IPS-18c (cell line): ENCODE results near the gene TARBP2.

ENCODE experiments used
- H3K4me3 ChIP-seq: 2 replicates; pipeline ENCODE4 v1.7.0; 2013; ENCODE audit warnings: low read depth, mild to moderate bottlenecking, low read length, moderate library complexity; ENCODE audit not compliant: insufficient read depth
- H3K9me3 ChIP-seq: one replicate; pipeline ENCODE4 v1.6.1; 2013; ENCODE audit warnings: mild to moderate bottlenecking, low read length, moderate library complexity; ENCODE audit not compliant: control insufficient read depth, insufficient read depth

Gene TARBP2, protein sequence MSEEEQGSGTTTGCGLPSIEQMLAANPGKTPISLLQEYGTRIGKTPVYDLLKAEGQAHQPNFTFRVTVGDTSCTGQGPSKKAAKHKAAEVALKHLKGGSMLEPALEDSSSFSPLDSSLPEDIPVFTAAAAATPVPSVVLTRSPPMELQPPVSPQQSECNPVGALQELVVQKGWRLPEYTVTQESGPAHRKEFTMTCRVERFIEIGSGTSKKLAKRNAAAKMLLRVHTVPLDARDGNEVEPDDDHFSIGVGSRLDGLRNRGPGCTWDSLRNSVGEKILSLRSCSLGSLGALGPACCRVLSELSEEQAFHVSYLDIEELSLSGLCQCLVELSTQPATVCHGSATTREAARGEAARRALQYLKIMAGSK

GRCh38 chr12:53500776-53501614, at the start of gene TARBP2:
Gene TARBP2, plus strand, starts transcription at chr12:53501283. Its CDS starts 126 bp downstream, at chr12:53501409.
- H3K9me3 ChIP-seq = no peaks in the 10 kb centered on the region
- peak within 1 kb of the TSS; percentile 95 for H3K4me3 ChIP-seq

GRCh38 chr12:53451661-53452158, 49.4 kb upstream of the TARBP2 start, which contains the start of gene PCBP2:
Gene PCBP2, plus strand, starts transcription at chr12:53452102. Its CDS starts 2,699 bp downstream, at chr12:53454801.
- Histone ChIP-seq H3K4me3 (peak within 1 kb of the TSS; percentile 77), H3K9me3 (no peaks in the 10 kb centered on the region)

- no peaks in the 10 kb centered on the region for H3K9me3 ChIP-seq
- peak overlapping the region; percentile 77 for H3K4me3 ChIP-seq
Observed at GRCh38 chr12:53452159-53453077, 48.7 kb upstream of the TARBP2 start.

DNA sequence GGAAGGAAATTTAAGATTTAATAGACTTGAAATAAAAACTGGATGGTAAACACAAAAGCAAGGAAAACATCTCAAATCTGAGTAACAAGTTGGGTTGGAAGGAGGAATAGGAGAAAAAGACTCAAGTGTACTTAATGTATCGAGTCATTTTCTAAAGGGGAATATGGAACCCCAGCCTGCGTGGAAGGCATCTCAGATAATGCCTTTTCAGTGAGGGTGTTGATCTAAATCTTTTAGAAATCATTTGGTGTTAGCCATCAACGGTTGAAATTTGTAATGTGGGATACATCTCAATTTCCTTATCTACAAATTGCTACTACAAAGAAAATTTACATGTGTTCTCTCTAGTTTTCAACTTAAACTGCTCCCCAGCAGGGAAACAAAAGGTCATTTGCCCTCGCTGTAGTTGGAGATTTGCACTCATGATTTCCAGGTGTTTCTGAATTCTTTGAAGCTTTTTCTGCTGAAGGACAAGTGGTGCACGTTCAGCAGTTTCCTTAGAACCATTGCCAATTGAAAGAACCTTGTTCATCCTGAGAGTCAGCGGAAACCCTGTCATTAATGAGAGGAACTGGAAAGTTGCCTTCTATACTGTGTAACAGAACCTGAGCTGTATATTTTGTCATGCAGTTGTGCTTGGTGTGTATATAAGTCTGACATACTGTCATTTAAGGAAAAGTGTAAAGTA, 47.0 kb upstream of the TARBP2 start:
- Histone ChIP-seq H3K4me3 (no peak overlapping the region), H3K9me3 (no peaks in the 10 kb centered on the region)

DNA sequence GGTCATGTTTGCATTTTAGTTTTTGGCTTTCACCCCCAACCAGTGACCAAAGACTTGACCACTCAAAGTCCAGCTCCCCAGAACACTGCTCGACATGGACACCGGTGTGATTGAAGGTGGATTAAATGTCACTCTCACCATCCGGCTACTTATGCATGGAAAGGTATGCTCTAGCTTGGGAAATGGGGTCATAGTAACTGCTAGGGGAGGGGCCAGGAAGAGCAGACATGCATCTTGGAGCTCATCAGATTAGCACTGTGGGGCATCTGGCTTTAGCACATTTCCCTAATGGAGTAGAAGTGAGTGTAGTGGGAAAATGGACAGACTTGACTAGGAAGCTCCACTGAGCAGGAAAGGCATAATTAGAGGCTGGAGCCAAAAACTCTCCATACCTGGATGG, 46.4 kb upstream of the TARBP2 start:
- Histone ChIP-seq H3K9me3 (no peaks in the 10 kb centered on the region), H3K4me3 (no peak overlapping the region)

- Histone ChIP-seq H3K9me3 (no peaks in the 10 kb centered on the region), H3K4me3 (no peak overlapping the region)
Observed at GRCh38 chr12:53456654-53457366, 44.3 kb upstream of the TARBP2 start.

- H3K4me3 ChIP-seq = no peak overlapping the region
Observed at GRCh38 chr12:53459097-53459496, 42.0 kb upstream of the TARBP2 start.

GRCh38 chr12:53461059-53461458, 40.0 kb upstream of the TARBP2 start:
- no peaks in the 10 kb centered on the region for H3K9me3 ChIP-seq
- no peak overlapping the region for H3K4me3 ChIP-seq

More at GRCh38 chr12:53459097-53459496, 42.0 kb upstream of the TARBP2 start:
- H3K9me3 ChIP-seq = no peaks in the 10 kb centered on the region

GRCh38 chr12:53461591-53461990, 39.5 kb upstream of the TARBP2 start:
- Histone ChIP-seq H3K9me3 (no peaks in the 10 kb centered on the region), H3K4me3 (no peak overlapping the region)

DNA sequence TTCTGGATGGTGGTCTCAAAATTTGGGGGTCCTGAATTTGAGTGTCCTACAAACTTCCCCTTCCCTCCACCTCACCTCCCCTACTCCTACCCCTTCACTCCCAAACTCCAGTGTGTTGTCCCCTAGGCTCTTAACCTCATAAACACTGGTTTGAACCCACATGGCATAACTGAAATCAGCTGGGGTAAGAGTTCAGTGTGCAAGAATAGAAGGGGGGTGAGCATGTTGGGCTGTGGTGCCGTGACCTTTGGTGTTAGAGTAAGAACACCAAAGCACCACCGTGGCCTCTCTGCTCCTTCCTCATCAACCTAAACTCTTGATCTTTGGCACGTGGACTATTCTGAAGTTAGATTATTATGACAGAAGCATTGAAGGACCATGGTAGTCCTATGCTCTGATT, 38.1 kb upstream of the TARBP2 start:
- no peak overlapping the region for H3K4me3 ChIP-seq
- no peaks in the 10 kb centered on the region for H3K9me3 ChIP-seq

DNA sequence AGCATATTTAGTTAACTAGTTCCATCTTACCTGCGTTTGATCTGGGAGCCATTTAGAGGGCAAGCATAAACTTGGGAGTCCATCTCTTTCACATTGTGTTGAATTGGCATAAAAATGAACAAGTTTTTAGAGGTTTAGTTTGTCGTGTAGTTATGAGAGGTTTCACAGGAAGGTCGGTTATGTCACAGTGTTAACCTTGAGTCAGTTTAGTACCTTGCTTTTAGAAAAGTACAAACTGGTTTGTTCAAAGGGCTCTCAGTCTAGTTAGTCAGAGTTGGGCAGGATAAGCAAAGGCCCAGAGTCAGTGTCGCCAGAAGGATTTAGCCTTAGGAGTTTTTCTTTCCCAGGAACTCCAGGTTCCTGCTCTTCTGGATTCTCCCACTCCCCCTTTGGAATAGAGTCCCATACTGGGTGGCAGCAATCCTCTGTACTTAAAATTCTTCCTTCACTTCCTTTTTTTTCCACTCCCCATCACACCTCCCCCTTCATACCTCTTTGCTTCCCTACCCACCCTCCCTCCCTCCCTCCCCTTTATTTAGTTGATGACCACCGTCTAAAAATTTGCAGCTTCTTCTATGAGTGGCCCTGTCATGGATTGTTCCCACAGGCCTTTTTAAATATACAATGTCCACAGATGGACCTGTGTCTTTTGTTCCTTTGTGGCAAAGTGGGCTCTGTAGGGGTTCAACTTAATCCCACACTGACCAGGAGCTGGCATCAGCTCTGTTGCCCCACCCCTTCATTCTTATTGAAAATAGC, 37.1 kb upstream of the TARBP2 start:
- H3K9me3 ChIP-seq = no peaks in the 10 kb centered on the region
- no peak overlapping the region for H3K4me3 ChIP-seq

DNA sequence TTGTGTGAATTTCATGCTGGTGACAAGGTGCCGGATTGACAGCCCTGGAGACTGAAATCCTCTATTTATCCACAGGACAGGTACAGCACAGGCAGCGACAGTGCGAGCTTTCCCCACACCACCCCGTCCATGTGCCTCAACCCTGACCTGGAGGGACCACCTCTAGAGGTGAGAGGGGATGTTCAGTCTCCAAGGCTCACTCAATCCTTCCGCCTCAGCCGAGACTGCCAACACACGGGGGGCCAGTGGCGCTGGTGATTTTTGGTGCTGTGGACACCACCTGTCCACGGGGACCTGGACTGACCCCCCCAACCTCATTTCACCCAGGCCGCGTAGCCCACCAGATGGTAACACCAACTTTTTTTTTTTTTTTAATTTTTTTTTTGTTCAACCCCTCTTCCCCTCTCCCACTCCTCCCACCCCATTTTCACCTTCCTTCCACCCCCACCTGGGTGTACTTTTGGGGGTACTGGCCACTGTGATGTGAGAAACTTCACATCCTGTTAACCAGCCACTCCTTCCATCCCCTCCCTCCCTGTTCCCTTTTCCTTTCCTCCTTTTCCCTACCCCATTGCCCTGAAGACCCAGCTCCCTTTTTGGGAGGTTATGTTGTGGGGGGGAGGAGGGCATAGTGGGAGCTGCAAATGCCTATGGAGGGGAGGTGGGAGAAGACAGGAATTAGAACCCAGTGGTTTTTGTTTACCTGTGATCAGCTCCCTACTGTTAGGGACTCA, 36.2 kb upstream of the TARBP2 start:
- H3K9me3 ChIP-seq = no peaks in the 10 kb centered on the region
- no peak overlapping the region for H3K4me3 ChIP-seq

- Histone ChIP-seq H3K4me3 (no peak overlapping the region), H3K9me3 (no peaks in the 10 kb centered on the region)
Observed at GRCh38 chr12:53465679-53466078, 35.4 kb upstream of the TARBP2 start.

DNA sequence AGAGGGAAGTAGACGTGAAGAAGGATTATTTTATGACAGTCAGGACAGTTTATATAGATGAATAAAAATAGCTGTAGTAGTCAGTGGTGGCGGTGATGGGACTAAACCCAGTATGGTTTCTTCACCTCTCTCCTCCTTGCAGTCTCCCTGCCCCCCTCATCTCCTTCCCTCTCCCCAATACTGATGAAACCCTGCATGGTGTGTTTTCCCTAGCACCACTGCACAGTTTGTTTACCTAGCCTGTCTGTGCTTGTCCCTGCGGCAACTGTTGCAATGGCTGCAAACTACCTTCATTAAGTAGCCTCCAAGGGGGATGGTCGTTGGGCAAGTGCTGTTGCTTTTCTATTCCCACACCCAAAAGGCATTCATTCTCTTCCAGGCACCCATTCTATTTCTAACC, 34.4 kb upstream of the TARBP2 start:
- Histone ChIP-seq H3K4me3 (no peak overlapping the region), H3K9me3 (no peaks in the 10 kb centered on the region)

- H3K9me3 ChIP-seq = no peaks in the 10 kb centered on the region
- H3K4me3 ChIP-seq = no peak overlapping the region
Observed at GRCh38 chr12:53467082-53467481, 34.0 kb upstream of the TARBP2 start.
